ENCODE results near the gene ADGRB2.

Gene ADGRB2

GRCh38 chr1:31687601-31688000, 76.5 kb downstream of the ADGRB2 start:
- no peak for DNase-seq (ENCODE audit: extremely low read depth in 1 of 2, low read depth in 1 of 2)

- DNase-seq (ENCODE audit: extremely low read depth in 1 of 2, low read depth in 1 of 2) = no peak
Measured at GRCh38 chr1:31685795-31686194, 78.3 kb downstream of the ADGRB2 start.

GRCh38 chr1:31683997-31684396, 80.1 kb downstream of the ADGRB2 start:
- no peak for DNase-seq (ENCODE audit: extremely low read depth in 1 of 2, low read depth in 1 of 2)

GRCh38 chr1:31681415-31681814, 82.7 kb downstream of the ADGRB2 start:
- DNase-seq (ENCODE audit: extremely low read depth in 1 of 2, low read depth in 1 of 2) = no peak

GRCh38 chr1:31679676-31680230, 84.4 kb downstream of the ADGRB2 start:
- DNase-seq (ENCODE audit: extremely low read depth in 1 of 2, low read depth in 1 of 2) = no peak

GRCh38 chr1:31679091-31679490, 85.0 kb downstream of the ADGRB2 start:
- DNase-seq (ENCODE audit: extremely low read depth in 1 of 2, low read depth in 1 of 2) = no peak

- DNase-seq (ENCODE audit: extremely low read depth in 1 of 2, low read depth in 1 of 2) = no peak
Measured at GRCh38 chr1:31678681-31679080, 85.5 kb downstream of the ADGRB2 start.

GRCh38 chr1:31677949-31678348, 86.2 kb downstream of the ADGRB2 start:
- DNase-seq (ENCODE audit: extremely low read depth in 1 of 2, low read depth in 1 of 2) = no peak

GRCh38 chr1:31677401-31677800, 86.7 kb downstream of the ADGRB2 start:
- DNase-seq (ENCODE audit: extremely low read depth in 1 of 2, low read depth in 1 of 2) = no peak

Data from stimulated activated CD8-positive, alpha-beta memory T cell treated with anti-CD3 and anti-CD28 coated beads, Interleukin-7, amount 100 ng/mL, for 48 hours (primary cell).